Limb (tissue), 2 donors: ENCODE data around the gene PRKCZ.
A peak's percentile ranks its signal among the peaks of the same experiment; 100 is the strongest.
"Not testable (repeated sequence)": the region's sequence is repeated elsewhere in the genome, so short reads cannot be mapped to it uniquely, and the experiment has no call there.

Source experiments
- DNase-seq, 2 donors: peaks; one replicate each; pipeline ENCODE4 v3.0.0-alpha.2; 2016; ENCODE audit errors: extremely low spot score in 2 of 2

Gene PRKCZ

DNA sequence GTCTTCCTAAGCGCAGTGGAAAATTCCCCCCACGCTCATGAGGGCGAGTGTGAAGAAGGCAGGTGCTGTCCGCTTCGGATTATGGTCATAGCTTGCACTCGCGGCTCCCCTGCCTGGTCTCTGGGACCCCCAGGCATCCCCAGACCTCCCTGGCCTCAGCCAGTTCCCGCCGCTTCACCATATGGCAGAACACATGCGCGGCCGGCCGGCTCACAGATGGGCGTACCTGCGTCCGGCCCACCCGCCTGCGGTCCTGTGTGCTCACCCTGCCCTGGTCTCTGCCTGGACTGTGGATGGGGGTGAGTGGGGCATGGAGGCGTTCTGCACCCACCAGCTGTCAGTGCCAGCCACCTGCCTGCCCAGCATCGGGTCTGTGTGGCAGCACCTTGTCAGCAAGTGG lies 34.1 kb downstream of the PRKCZ start:
- no peak for DNase-seq

DNA sequence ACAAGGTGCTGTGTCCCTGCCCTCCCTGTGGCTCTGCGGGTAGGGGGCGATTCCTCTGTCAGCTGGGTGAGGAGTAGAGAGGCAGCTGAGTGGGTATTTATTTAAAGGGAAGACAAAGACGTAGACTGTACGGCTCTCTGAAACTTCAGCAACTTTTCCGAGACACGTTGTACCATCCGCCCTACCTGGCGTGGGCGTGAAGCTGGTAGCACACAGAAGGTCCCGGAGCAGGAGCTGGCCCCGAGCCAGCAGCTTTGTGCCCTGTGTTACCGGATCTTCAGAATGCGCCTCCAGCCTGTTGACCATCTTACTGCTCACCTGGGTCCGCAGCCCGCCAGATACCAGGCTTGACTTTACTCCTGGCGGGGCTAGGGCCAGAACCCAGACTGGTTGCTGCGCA lies 34.9 kb downstream of the PRKCZ start:
- DNase-seq = no peak

DNA sequence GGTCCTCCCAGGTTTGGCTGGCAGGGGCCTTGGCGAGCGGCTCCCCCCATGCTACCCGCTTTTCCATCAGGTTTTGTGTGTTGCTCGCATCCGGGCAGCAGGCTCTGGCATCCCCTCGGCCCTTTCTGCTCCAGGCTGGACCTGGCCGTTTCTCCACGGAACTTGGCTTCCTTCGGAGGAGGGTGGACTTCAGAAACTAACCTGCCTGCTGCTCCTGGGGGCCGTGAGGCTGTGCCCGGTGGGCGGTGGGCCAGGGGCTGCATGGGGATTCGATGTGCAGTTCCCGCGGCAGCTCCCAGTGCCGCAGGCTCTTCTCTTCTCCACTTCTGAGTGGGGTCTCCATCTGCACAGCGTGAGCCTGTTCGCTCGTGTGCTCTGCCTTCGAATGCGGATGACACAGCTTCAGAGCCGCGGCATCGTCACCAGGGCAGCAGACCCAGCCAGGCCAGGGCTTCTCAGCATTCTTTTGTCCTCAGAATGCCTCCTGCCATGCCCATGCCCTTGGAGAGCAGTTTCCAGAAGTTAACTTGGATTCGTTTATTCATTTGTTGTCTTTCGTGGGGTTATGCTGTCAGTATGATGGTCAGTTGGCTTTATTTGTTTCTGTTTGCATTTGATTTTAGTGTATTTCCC lies 36.4 kb downstream of the PRKCZ start:
- DNase-seq = no peak

DNA sequence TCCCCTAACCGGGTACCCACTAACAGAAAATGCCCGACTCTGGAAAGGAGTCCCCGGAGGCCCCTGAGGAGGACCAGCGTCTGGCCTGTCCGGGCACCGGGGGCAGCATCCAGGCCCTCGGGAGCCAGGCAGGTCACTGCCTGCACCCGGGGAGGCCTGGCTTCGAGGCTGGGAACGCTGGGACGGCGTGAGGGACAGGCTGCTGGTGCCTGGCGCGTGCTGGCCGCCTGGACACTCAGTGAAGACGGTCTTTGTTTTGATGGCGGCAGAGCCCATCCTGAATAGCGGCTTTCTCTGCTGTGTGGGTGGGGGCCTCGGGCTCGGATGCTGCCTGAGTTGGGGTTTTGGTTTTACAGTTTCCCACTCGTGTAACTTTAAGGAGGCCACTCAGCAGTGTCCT lies 37.6 kb downstream of the PRKCZ start:
- no peak for DNase-seq

DNA sequence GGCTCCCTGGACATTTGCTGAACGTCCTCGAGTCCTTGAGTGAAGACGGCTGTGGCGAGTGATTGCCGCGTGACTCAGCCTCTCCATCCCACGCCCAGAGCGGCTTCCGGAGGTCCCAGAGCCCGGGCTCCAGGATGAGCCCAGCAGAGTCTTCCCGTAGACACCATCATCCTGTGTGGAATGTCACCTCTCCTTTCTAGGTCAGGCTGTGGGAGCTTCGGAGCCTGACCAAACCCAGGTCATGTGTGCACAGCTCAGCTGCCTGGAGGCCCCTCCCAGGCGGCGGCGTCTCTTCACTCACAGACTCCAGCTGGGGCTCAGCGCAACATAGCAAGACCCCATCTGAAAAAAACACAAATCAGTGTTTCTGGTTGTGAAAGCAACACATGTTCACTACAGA lies 38.2 kb downstream of the PRKCZ start:
- DNase-seq = no peak

DNA sequence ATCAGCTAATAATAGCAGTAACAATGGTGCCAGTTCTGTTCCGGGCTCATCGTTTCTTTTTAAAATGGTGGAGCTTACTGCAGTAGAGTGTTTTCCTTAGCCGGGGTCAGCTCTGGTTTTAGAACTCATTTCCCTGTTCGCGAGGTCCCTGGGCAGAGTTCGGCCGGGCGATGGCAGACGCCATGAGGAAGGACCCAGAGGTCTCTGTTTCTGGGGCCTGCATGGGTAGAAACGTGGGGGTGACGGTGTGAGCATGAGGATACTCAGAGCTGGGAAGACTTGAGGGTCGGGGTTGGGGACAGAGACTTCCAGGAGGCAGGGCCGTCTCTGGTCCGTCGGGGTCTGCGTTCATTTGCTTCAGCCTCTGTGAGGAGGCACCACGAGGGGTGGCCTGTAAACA lies 38.8 kb downstream of the PRKCZ start:
- DNase-seq = no peak

DNA sequence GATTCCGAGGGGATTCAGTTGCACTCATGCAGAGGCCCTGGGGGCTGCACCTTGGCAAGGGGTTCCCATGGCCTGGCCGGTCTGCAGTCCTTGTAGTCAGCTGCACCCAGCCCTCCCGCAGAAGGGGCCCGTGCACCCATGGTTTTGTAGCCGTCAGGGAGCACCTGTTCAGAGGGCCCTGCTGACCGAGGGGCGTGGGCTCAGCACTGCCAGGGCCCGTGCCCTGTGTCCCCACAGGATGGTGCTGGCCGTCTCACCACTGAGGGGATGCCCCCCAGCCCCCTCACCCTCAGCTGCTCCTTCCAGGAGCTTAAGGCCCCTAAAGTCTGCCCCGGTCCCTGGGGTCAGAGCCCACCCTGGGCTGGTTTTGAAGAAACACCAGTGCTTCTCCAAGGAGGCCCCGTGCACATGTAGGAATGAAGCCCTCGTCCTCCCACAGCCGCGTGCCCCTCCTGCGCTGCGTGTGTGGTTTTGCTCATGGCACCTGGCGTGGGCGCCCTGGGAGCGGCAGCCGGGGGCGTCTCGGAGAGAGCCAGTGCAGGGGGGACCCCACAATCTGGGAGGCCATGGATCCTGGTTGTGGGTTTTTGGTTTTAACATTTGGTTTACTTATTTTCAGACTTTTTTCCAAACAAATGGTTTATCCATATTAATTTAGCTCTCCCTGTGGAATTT lies 40.1 kb downstream of the PRKCZ start:
- DNase-seq = no peak

DNA sequence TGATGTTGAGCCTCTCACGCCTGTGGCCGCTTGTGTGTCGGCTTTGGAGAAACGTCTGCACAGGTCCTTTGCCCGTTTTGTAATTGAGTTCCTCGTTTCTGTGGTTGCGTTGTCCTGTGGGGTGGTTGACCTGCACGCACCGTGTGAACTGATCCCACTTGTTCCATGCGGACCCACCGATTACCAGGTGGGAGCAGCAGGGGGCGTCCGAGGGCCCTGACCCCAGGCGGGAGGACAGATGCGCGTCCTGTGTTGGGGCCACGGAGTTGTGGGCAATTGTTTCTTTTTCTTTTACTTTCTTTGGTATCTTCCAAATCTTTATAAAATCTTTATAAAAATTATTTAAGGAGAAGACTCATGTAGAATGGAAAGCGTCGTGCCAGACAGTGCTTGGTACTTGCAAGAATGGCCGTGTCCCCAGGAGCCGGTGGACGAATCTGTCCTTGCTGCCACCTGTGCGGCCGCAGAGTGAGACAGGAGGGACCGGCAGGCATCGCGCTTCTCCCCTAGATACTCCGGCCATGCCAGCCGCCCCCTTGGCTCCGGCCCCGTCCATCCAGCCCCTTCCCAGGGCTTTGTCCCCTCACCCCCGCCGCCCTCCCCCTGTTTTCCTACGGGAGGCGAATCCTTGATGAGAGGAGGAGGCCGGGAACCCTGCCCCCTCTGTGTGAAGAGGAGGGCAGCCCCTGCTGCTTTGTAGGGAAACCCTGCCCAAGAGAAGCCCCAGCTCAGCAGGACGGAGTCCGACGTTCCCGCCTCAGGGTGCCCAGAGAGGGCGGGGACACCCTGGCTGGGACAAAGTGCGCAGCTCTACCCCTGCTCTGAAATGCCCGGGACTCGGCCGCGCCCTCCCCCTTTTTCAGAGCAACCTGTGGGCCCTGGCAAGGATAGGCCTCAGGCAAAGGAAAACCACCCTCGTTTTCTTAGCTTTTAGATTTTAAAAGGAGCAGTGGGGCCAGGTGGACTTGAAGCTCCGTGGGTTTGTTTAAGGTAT lies 41.7 kb downstream of the PRKCZ start:
- peak in 1 of 2 donors; percentile 70 for DNase-seq

DNA sequence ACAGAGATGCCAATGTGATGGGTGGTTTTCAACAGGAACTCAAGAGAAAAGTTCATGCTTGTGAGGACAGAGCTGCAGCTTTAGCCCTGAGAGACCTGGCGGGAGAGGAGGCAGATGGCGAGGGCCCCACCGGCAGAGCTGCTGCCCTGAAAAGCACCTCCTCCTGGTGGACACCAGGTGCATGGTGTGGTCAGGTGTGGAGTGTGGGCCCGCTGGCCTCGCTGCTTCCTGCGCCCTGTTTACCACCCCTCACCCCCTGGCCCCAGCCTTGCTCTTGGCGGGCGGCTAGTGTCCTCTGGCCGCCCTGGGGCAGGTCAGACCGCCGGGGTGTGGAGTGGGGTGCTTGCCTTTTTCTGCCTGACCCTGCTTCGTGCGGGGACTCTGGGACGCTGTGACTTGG lies 42.8 kb downstream of the PRKCZ start:
- DNase-seq = no peak

DNA sequence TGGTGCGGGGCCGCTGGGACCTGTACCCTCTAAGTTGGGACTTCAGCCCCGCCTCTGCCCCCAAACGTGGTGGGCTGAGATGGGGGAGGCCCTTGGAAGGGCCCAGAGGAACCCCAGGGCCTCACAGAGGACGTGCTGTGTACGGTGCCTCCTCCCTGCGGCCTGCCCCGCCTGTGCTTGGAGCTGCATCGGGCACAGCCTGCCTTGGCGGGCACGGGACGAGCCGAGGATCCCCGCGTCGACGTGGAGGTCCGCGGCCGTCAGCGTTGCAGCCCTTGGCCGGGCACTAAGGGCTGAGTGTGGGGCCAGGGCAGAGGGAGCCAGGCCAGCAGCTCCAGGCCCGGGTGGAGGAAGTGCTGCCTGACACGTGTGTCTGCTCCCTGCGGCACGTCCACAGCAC lies 43.4 kb downstream of the PRKCZ start:
- no peak for DNase-seq

DNA sequence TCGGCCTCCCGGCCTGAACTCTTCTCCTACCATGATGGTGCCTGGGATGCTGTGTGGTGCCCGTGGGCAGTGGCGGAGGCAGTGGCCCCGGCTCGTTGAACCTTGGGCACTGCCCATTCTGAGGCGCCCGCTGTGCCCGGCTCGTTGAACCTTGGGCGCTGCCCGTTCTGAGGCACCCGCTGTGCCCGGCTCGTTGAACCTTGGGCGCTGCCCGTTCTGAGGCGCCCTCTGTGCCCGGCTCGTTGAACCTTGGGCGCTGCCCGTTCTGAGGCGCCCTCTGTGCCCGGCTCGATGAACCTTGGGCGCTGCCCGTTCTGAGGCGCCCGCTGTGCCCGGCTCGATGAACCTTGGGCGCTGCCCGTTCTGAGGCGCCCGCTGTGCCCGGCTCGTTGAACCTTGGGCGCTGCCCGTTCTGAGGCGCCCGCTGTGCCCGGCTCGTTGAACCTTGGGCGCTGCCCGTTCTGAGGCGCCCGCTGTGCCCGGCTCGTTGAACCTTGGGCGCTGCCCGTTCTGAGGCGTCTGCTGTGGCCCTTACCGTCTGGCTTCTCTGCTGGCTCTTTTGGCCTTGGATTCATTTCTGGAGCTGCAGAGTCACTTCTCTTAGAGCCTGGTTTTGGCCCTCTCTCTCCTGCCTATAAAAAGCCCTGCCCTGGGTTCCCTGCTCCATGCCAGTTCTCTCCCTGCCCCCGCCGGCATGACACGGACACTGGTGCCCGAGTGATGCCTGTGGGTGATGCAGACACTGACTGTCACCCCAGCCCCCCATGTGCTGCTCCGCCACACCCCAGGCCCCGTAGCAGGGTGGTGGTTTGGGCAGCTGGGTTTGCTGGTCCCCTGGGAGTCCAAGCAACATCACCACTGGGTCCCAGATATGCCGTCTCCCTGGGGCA lies 44.3 kb downstream of the PRKCZ start:
- not testable (repeated sequence) for DNase-seq

DNA sequence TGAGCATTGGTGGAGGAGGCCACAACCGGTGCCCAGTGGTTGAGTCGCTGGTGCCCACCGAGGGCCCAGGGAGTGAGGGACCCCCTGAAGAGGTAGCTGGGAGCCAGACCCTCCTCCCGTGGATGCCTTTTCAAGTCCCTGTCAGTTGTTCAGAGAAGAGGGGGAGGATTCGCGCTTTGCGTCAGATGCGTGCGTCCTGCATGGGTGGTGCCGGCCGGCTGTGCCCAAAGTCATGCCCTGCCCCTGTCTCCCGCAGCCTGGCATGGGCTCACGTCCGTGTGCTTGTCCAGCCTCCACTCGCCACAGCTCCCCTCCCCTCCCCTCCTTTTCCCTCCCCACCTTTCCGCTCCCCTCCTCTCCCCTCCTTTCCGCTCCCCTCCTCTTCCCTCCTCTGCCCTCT lies 45.2 kb downstream of the PRKCZ start:
- DNase-seq = no peak

DNA sequence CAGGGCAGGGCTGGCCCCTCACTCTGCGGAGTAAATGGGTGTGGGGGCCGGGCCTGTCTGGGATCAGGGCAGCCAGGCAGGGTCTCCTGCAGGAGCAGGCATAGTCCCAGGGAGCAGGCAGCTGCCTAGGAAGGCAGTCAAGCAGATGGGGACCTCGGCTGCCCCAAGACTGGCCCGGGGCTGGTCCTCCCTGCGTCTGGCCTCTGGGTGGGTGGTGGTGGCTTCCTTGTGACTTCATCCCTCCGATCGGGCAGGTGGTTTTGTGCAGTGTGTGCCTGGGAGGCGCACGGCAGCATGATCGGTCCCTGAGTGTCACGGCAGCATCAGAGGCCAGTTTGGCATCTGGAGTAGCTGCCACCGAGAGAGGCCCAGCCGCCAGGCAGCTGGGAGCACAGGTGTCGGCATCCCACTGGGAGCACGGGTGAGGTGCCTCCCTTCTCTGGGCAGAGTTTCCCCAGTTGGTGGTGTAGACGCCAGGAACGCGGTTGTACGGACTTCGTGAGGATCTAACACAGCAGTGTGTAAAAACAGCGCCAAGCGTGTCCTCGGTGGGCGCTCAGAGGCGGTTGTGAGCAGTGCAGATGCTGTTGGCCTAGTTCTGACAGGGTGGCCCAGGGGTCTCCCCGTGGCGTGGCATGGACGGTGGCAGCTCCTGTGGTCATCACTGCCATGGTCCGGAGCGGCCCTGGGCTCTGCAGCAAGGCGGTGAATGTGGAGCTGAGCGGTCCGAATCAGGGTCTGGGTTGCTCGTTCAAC lies 45.9 kb downstream of the PRKCZ start:
- DNase-seq = no peak

DNA sequence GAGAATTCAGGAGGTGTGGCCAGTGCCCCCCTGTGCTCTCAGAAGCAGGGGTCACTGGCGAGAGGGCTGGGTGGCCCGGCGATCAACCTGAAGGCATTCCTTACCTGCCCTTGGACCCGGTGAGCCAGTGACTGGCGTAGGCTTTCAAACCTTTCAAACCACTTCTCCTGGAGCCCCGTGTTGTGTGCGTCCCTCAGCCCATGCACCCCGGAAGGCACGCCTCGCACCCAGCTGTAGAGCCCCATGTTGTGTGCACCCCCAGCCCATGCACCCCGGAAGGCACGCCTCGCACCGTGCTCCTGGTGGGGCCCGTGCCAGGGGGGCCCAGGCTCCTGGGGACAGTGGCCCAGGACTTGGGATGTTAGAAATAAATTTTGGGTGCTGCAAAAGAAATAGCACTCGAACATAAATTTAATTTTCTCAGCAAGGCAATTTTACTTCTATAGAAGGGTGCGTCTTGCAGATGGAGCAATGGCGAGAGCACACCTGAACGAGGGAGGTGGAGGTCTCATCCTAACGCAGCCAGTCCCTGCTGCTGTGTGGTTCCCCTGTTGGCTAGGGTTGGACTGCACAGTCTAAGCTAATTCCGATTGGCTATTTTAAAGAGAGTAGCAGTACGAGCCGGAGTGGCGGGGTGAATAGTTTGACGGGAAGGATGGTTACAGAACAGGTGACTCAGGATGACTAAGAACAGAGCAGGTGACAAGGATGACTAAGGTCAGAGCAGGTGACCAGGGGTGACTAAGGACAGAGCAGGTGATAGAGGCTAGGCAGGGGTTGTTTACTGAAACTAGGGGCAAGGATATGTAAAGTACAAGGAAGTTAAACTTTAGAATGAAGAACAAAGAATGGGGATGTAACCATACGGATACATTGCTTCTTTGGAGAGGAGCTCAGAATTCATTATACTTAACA lies 47.4 kb downstream of the PRKCZ start:
- no peak for DNase-seq

DNA sequence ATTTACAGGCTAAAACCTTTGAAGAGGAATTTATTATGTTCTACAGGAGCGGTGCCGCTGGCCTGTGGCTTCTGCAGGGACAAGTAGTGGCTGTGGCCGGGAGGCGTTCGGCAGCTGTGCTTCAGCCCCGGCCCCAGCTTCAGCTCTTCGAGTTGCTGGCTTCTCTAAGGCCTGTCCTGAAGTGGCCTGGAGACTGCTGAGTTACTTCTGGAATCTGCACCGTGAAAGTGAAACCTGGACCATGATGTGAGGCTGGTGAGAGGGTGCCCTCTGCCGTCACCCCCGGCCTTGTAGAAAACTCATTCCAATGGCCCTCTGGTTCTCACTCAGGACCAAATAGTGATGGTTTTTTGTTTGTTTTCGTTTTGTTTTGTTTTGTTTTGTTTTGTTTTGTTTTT lies 48.1 kb downstream of the PRKCZ start:
- no peak for DNase-seq

DNA sequence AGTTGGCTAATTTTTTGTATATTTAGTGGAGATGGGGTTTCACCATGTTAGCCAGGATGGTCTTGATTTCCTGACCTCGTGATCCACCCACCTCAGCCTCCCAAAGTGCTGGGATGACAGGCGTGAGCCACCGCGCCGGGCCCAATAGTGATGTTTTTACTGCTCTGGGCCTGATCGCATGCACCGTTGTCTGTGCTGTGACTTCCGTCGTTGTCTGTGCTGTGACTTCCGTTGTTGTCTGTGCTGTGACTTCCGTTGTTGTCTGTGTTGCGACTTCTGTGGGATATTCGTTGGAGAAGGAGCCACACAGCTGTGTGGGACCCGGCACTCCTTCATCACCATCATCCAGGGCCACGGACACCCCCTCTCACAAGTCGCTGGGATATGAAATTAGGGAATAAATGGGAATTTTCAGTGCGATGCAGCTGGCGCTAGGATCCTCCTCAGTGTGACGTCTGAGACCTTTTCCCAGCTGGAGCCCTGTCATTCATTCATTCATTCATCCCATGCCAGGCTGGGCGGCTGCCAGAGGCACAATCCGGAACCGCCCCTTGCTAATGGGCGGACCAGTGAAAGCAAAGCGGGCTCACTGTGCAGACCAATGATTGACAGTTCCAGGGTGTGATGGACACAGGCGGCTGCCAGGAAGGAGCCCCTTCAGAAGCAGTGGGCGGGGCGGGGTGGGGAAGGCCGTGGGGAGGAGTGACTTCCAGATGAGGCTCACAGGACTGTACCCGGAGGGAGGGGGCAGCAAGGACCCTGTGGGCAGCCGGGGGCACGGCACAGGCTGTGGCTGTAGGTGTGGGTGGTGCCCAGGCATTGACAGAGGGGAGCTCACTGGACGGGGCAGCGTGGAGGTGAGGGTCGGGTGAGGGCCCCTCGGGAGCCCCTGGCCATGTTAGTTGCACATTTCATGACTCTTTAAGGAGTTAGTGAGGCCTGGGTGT lies 48.9 kb downstream of the PRKCZ start:
- DNase-seq = no peak

DNA sequence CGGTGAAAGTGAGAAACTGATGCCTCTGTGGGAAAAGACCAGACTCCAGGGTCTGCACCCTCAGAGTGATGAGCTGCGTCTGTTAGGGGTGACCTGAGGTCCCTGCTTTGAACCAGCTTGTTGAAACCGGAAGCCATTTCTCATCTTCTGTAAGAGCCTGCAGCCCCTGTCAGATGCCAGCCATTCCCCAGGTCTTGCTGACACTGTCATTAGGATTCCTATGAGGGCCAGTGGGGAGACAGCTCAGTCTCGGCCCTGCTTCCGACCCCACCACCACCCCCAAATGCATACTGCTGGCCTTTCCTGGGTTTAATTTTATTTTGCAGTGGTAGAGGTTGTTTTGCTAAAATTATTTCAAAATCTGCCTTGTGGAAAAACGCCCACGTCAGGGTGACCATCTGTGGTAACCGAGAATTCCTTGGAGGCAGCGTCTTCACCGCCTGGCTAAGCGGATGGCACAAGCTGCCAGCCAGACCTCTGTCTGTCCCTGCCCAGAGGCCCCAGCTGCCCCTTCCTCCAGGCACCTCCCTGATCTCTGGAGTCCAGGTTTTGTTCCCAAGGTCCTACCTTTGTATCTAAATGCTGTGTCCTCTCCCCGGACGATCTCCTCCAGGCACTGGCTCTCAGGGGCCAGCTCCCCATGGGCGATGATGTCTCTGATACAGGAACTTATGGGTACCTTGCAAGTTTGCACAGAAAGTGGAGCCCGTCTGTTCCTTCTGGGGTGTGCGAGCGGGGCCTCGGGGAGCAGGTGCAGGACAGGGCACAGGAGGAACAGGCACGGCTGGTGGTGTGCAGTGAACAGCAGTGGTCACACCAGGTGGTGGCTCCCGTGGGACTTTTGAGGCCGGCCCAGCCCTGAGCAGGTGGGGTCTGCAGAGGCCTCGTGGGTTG lies 49.9 kb downstream of the PRKCZ start:
- no peak for DNase-seq

DNA sequence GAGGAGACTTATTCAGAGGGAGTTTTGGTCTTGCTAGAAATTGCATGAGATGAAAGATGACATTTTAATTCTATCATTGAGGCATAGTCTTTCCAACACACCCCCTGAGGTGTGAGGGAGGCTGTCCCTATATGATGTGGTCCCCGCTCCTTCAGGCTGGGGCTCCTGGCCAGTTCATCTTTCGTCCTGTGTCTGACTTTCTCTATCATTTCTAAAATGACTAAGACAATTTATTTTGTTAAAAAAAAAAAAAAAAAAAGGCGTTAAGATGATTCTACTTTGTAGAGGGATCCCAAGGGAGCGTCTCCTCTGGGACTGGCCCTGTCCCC lies 50.5 kb downstream of the PRKCZ start:
- DNase-seq = no peak
